H1 (cell line): Measurements from ENCODE around the gene PIK3R3. TPM values are rescaled to one million over a fixed set of nuclear protein-coding genes. Genes with fewer than 3 reads are reported as not detected.

Experiments
- CTCF ChIA-PET: fragments of 300-600 bp; sonication (Branson Sonifier 250); formaldehyde crosslinking; loops from one replicate; lab custom pipeline; 2021; ENCODE audit not compliant: partially characterized antibody; lab: Charles Lee
- POLR2A ChIA-PET: fragments of 300-600 bp; sonication (Branson Sonifier 250); formaldehyde crosslinking; loops from one replicate; lab custom pipeline; 2021; ENCODE audit warnings: inconsistent platforms; ENCODE audit not compliant: partially characterized antibody; lab: Charles Lee
- DNase-seq, 2 experiments: peaks; one replicate each; pipeline versions ENCODE4 v3.0.0 to v3.0.0-alpha.2; 2010 to 2022; ENCODE audit warnings: low spot score in 2 of 2, low read depth in 1 of 2, mixed read lengths in 1 of 2
- FAIRE-seq: peaks from 2 replicates; lab custom pipeline; 2011; peaks lifted over from hg19 to GRCh38; lab: Jason Lieb, UNC
- H2AFZ ChIP-seq: 2 replicates; pipeline ENCODE4 v1.8.1; 2012; ENCODE audit warnings: low read length, inconsistent platforms
- H2AK5ac ChIP-seq: 2 replicates; pipeline ENCODE4 v1.6.1; 2013; ENCODE audit warnings: low read depth, low read length
- H2BK120ac ChIP-seq: replicated peaks from 2 replicates; pipeline ENCODE3; 2013; ENCODE audit warnings: low read depth, low read length, inconsistent platforms
- H2BK12ac ChIP-seq: 2 replicates; pipeline ENCODE4 v1.6.1; 2013; ENCODE audit warnings: low read depth, low read length
- H2BK15ac ChIP-seq: 2 replicates; pipeline ENCODE4 v1.6.1; 2013; ENCODE audit warnings: low read length
- H2BK20ac ChIP-seq: 2 replicates; pipeline ENCODE4 v1.6.1; 2013; ENCODE audit warnings: low read length
- H2BK5ac ChIP-seq: 2 replicates; pipeline ENCODE4 v1.6.1; 2013; ENCODE audit warnings: low read depth, low read length
- H3K14ac ChIP-seq: 2 replicates; pipeline ENCODE4 v1.6.1; 2013; ENCODE audit warnings: inconsistent platforms; ENCODE audit not compliant: insufficient read length
- H3K18ac ChIP-seq: 2 replicates; pipeline ENCODE4 v1.6.1; 2013; ENCODE audit warnings: low read length; ENCODE audit errors: extremely low read depth
- H3K23ac ChIP-seq: 2 replicates; pipeline ENCODE4 v1.6.1; 2013; ENCODE audit warnings: inconsistent platforms; ENCODE audit not compliant: insufficient read length
- H3K23me2 ChIP-seq: 2 replicates; pipeline ENCODE4 v1.6.1; 2013; ENCODE audit warnings: low read depth, low read length
- H3K27ac ChIP-seq: 2 replicates; pipeline ENCODE4 v1.6.1; 2011; ENCODE audit warnings: low read depth, low read length, inconsistent platforms
- H3K27me3 ChIP-seq, 4 experiments: replicated peaks in 1 of 4; 1 replicate in 1 of 4; 2 replicates in 3 of 4; pipeline versions ENCODE4 v1.6.1 to v1.8.1; 2011 to 2013; ENCODE audit warnings: low read length in 3 of 4, mild to moderate bottlenecking in 3 of 4, inconsistent platforms in 2 of 4, mixed read lengths in 2 of 4, moderate library complexity in 1 of 4; ENCODE audit not compliant: control insufficient read depth in 3 of 4, insufficient read depth in 3 of 4; ENCODE audit errors: extremely low read depth in 1 of 4
- H3K36me3 ChIP-seq, 4 experiments: 2 replicates each; pipeline versions ENCODE4 v1.6.1 to v1.8.1; 2011 to 2013; ENCODE audit warnings: mild to moderate bottlenecking in 4 of 4, low read length in 3 of 4, moderate library complexity in 2 of 4, control low read depth in 1 of 4, inconsistent platforms in 1 of 4; ENCODE audit not compliant: insufficient read depth in 4 of 4, control insufficient read depth in 2 of 4
- H3K4ac ChIP-seq: replicated peaks from 2 replicates; pipeline ENCODE3; 2013; ENCODE audit warnings: low read length, low read depth, mixed read lengths, inconsistent platforms; ENCODE audit not compliant: insufficient read length
- H3K4me1 ChIP-seq, 4 experiments: replicated peaks in 1 of 4; 1 replicate in 1 of 4; 2 replicates in 3 of 4; pipeline versions ENCODE4 v1.6.1 to v1.8.1; 2011 to 2013; ENCODE audit warnings: low read length in 3 of 4, inconsistent platforms in 2 of 4, mixed read lengths in 1 of 4; ENCODE audit not compliant: insufficient read depth in 4 of 4, control insufficient read depth in 3 of 4
- H3K4me2 ChIP-seq, 2 experiments: 2 replicates each; pipeline versions ENCODE4 v1.6.1 to v1.8.1; 2011 to 2013; ENCODE audit warnings: low read depth in 2 of 2, low read length in 2 of 2, control low read depth in 1 of 2, inconsistent platforms in 1 of 2, mild to moderate bottlenecking in 1 of 2; ENCODE audit not compliant: insufficient read depth in 1 of 2
- H3K4me3 ChIP-seq, 4 experiments: fragments of 200-600, 300-600 bp in 1 of 4; sonication (generic), shearing (Covaris generic), sonication (Bioruptor Twin) in 1 of 4; 2 replicates each; pipeline versions ENCODE4 v1.5.1 to v1.8.1; 2011 to 2016; ENCODE audit warnings: low read length in 4 of 4, low read depth in 3 of 4, control low read depth in 2 of 4, inconsistent platforms in 2 of 4, mild to moderate bottlenecking in 2 of 4, mixed read lengths in 1 of 4, moderate library complexity in 1 of 4; ENCODE audit not compliant: insufficient read depth in 2 of 4; ENCODE audit errors: extremely low read depth in 1 of 4
- H3K56ac ChIP-seq: replicated peaks from 2 replicates; pipeline ENCODE3; 2013; ENCODE audit warnings: low read depth, mild to moderate bottlenecking, mixed read lengths, low read length, inconsistent platforms; ENCODE audit not compliant: insufficient read length
- H3K79me1 ChIP-seq: 2 replicates; pipeline ENCODE4 v1.6.1; 2013; ENCODE audit warnings: low read depth, low read length, control low read depth
- H3K79me2 ChIP-seq, 2 experiments: 2 replicates each; pipeline versions ENCODE4 v1.6.1 to v1.8.1; 2012 to 2013; ENCODE audit warnings: low read length in 2 of 2, mild to moderate bottlenecking in 2 of 2, inconsistent platforms in 1 of 2; ENCODE audit not compliant: insufficient read depth in 2 of 2, control insufficient read depth in 1 of 2
- H3K9ac ChIP-seq, 4 experiments: replicated peaks in 1 of 4; 1 replicate in 1 of 4; 2 replicates in 3 of 4; pipeline versions ENCODE4 v1.6.1 to v1.8.1; 2011 to 2013; ENCODE audit warnings: low read depth in 3 of 4, low read length in 3 of 4, control low read depth in 2 of 4, mild to moderate bottlenecking in 2 of 4, moderate library complexity in 2 of 4, inconsistent platforms in 1 of 4; ENCODE audit errors: extremely low read depth in 1 of 4
- H3K9me3 ChIP-seq, 2 experiments: 2 replicates each; pipeline versions ENCODE4 v1.6.1 to v1.8.1; 2012 to 2013; ENCODE audit warnings: mild to moderate bottlenecking in 2 of 2, moderate library complexity in 2 of 2, control low read depth in 1 of 2, inconsistent platforms in 1 of 2, low read depth in 1 of 2, low read length in 1 of 2, mixed read lengths in 1 of 2; ENCODE audit not compliant: insufficient read depth in 2 of 2
- H4K20me1 ChIP-seq, 2 experiments: replicated peaks in 1 of 2; 2 replicates each; pipeline versions ENCODE3 to v1.8.1; 2011 to 2013; ENCODE audit warnings: inconsistent platforms in 2 of 2, low read length in 2 of 2, mild to moderate bottlenecking in 1 of 2; ENCODE audit not compliant: insufficient read depth in 2 of 2, control insufficient read depth in 1 of 2
- H4K5ac ChIP-seq: 2 replicates; pipeline ENCODE4 v1.6.1; 2013; ENCODE audit warnings: low read length, low read depth, mixed read lengths, inconsistent platforms; ENCODE audit not compliant: insufficient read length
- H4K8ac ChIP-seq: 2 replicates; pipeline ENCODE4 v1.8.0; 2013; ENCODE audit warnings: mild to moderate bottlenecking, moderate library complexity, low read length, inconsistent platforms; ENCODE audit not compliant: insufficient read depth; ENCODE audit errors: extremely low read depth
- H4K91ac ChIP-seq: replicated peaks from 2 replicates; pipeline ENCODE3; 2013; ENCODE audit warnings: low read length, mixed read lengths, inconsistent platforms; ENCODE audit not compliant: insufficient read length
- CEBPB ChIP-seq: IDR thresholded peaks from 2 replicates; pipeline ENCODE4 v1.6.1; 2012; ENCODE audit warnings: low read depth, low read length
- EP300 ChIP-seq, 2 experiments: IDR thresholded peaks; 1 replicate in 1 of 2; 2 replicates in 1 of 2; pipeline ENCODE4 v1.6.1; 2011 to 2012; ENCODE audit warnings: low read depth in 2 of 2, low read length in 2 of 2, mild to moderate bottlenecking in 2 of 2, borderline replicate concordance in 1 of 2, inconsistent platforms in 1 of 2, moderate library complexity in 1 of 2
- MAFK ChIP-seq: IDR thresholded peaks from 2 replicates; pipeline ENCODE4 v1.6.1; 2012; ENCODE audit warnings: low read depth, mild to moderate bottlenecking, improper control_type of control experiment, low read length
- MAX ChIP-seq: IDR thresholded peaks from 2 replicates; pipeline ENCODE4 v1.6.1; 2012; ENCODE audit warnings: inconsistent platforms
- RBBP5 ChIP-seq: IDR thresholded peaks from 2 replicates; pipeline ENCODE4 v1.7.1; 2012; ENCODE audit warnings: low read depth, mild to moderate bottlenecking, inconsistent platforms, low read length, moderate library complexity, borderline replicate concordance
- SP1 ChIP-seq: IDR thresholded peaks from 2 replicates; pipeline ENCODE4 v1.6.1; 2011; ENCODE audit warnings: low read depth, low read length
- TBP ChIP-seq: IDR thresholded peaks from 2 replicates; pipeline ENCODE4 v1.6.1; 2011; ENCODE audit warnings: low read depth, low read length, improper control_type of control experiment
- YY1 ChIP-seq: IDR thresholded peaks from 2 replicates; pipeline ENCODE4 v1.6.1; 2011; ENCODE audit warnings: low read depth, mild to moderate bottlenecking, low read length
- WGBS, 2 experiments: shearing (Covaris generic) in 1 of 2; methylation state at CpG; one replicate each; pipeline versions ENCODE4 v1.1.6 to v1.1.7; 2013 to 2015; ENCODE audit warnings: low lambda C conversion rate in 2 of 2, mixed read lengths in 2 of 2, inconsistent platforms in 1 of 2, low coverage in 1 of 2, missing lambda C conversion rate in 1 of 2; ENCODE audit not compliant: insufficient replicate concordance in 2 of 2, insufficient coverage in 1 of 2, insufficient read length in 1 of 2; ENCODE audit errors: extremely low coverage in 1 of 2, missing lambda C conversion rate in 1 of 2; 5-methylcytosine and 5-hydroxymethylcytosine counted together
- polyA plus RNA-seq, 7 experiments: library from polyadenylated mRNA; depleted of rRNA in 3 of 7; stranded (reverse) in 5 of 7; unstranded in 2 of 7; fragments of >200 nt in 5 of 7; fragments of 200-250 nt in 2 of 7; gene quantifications; 1 replicate in 5 of 7; 2 replicates in 1 of 7; 4 replicates in 1 of 7; pipeline versions ENCODE4 v1.2.1 to v1.2.3, GENCODE V29; 2011 to 2013; ENCODE audit warnings: missing spikeins in 2 of 7, mixed read lengths in 2 of 7
- total RNA-seq: library from RNA; stranded (reverse); fragmentation: NEBNext Ultra II Directional; extraction: Animal tissue kit (Norgen Biotek cat#: 25700); gene quantifications from 2 replicates; pipeline ENCODE4 v1.2.1, GENCODE V29; 2021

PIK3R3 gene
- total and polyA plus RNA-seq, 2 of the 8 experiments (the other 6 are each of a cell fraction or from before 2014, with no cell fraction given), result 5.3 to 13.6 TPM

DNA sequence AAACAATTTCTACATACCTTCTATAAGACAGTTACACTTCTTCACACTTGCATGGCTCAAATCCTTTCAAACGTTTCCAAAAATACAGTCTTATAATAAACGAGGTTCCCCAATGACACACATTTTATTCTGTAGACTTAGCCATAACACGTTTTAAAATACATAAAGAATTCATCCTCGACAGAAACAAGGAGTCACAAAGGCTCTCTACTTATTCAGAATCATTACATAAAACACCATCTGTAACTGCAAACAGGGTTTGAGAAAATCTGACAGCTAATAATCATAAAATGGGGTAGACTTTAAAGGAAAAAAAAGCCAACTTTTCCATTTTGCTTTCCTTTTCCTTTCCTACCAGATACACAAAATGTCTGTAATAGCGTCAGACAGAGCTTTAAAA is 1.8 kb downstream of the PIK3R3 start:
- FAIRE-seq (no peak), DNase-seq (no peak)
- Histone ChIP-seq H3K4ac (no peak overlapping the region), H3K27ac (no peak overlapping the region), H2BK20ac (no peak overlapping the region), H2AFZ (no peak overlapping the region), H3K14ac (no peak overlapping the region), H3K56ac (no peak overlapping the region), H3K79me2 (peaks cover 0 to 25% of the 10 kb centered on the region in 2 experiments; a peak in 2 of 4 replicates), H4K20me1 (peaks cover 0 to 3% of the 10 kb centered on the region in 2 experiments), H4K91ac (no peak overlapping the region), H4K8ac (no peak overlapping the region), H2AK5ac (no peak overlapping the region), H3K23me2 (peaks cover 10% of the 10 kb centered on the region), H2BK15ac (no peak overlapping the region), H3K36me3 (no peaks in the 10 kb centered on the region), H3K18ac (no peak overlapping the region), H2BK12ac (no peak overlapping the region), H3K9ac (no peak overlapping the region), H3K4me2 (peak overlapping the region; percentile 92 to 93), H3K4me3 (peak overlapping the region; percentile 58 to 89 (median 74)), H4K5ac (no peak overlapping the region), H2BK5ac (no peak overlapping the region), H3K79me1 (no peaks in the 10 kb centered on the region), H3K27me3 (no peaks in the 10 kb centered on the region), H3K23ac (no peak overlapping the region), H3K9me3 (no peaks in the 10 kb centered on the region), H3K4me1 (peaks cover 0 to 6% (median 4%) of the 10 kb centered on the region in 4 experiments; a peak in 5 of 7 replicates), H2BK120ac (no peak overlapping the region)
- POLR2A ChIA-PET, result interaction anchor here (0.8 to 3.4 kb wide), 4 partner anchors 11 to 91 kb away, joined by 3 to 16 read pairs (median 7); no protein-coding TSS in a partner anchor
- WGBS, 2 experiments, result 23% methylated on average over 5 of the region's 5 CpGs; no CpG with 5 or more reads in 1 of the 2 experiments
- CTCF ChIA-PET, result no interaction called here
- TF ChIP-seq MAX, result no peak
- TF ChIP-seq RBBP5, result no peak
- no peak for TF ChIP-seq SP1
- TF ChIP-seq YY1, result no peak
- TF ChIP-seq EP300 (IDR thresholded peaks at IDR 0.05; ENCODE audit: borderline replicate concordance in 1 of 2, low read depth in 2 of 2, low read length in 2 of 2), result no peak
- no peak for TF ChIP-seq TBP
- TF ChIP-seq MAFK, result no peak
- no peak for TF ChIP-seq CEBPB
